Measurements from ENCODE around the gene JARID2.

DNA sequence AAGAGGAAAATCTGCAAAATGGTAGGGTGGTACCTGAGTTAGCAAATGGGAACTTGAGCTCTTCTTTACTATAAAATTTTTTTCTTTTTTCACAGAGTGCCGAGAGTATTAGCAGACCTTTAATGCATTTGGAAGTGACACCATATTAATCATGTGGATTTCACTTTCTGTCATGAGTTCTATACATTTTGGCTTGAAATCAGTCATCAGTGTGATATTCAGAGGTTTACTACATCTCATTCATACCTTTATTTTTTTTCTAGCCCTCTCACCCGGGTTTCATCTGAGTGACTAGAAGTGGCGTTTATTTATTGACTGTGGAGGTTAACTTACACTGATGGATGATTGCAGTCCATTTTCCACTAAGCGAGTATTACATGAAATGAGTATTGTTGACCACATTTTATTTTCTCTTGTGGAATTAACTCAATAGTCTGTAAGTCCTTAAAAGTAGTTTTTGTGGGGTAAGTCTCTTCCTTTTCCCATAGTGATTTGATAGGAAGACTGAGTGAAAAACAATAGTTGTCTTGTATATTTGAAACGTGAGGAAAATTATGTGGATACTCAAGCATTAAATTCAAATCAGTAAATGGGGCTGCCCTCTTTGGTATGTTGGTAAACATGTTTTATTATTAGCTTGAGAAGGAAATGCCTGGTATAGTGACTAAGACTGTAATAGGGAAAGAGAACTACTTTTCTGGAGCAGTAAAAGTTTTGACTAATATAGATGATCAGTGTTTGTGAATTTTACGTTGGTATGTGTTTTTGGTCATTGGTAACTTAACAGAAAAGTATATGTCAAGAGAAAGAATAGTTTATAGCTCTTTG lies 55.5 kb downstream of the JARID2 start:
- TF ChIP-seq, protein P1, sequence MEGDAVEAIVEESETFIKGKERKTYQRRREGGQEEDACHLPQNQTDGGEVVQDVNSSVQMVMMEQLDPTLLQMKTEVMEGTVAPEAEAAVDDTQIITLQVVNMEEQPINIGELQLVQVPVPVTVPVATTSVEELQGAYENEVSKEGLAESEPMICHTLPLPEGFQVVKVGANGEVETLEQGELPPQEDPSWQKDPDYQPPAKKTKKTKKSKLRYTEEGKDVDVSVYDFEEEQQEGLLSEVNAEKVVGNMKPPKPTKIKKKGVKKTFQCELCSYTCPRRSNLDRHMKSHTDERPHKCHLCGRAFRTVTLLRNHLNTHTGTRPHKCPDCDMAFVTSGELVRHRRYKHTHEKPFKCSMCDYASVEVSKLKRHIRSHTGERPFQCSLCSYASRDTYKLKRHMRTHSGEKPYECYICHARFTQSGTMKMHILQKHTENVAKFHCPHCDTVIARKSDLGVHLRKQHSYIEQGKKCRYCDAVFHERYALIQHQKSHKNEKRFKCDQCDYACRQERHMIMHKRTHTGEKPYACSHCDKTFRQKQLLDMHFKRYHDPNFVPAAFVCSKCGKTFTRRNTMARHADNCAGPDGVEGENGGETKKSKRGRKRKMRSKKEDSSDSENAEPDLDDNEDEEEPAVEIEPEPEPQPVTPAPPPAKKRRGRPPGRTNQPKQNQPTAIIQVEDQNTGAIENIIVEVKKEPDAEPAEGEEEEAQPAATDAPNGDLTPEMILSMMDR (IDR thresholded peaks at IDR 0.05): no peak
- TF ChIP-seq POLR2A (IDR thresholded peaks at IDR 0.05): no peak
